HG03342 (cell line): Measurements from ENCODE around the gene NDNF.

Experiments used
- ATAC-seq: cut with Tn5 transposase; IDR thresholded peaks from one replicate; pipeline ENCODE4 v1.9.1; 2021; ENCODE audit warnings: mild to moderate bottlenecking, moderate library complexity; ENCODE audit not compliant: unreplicated experiment

NDNF gene, protein sequence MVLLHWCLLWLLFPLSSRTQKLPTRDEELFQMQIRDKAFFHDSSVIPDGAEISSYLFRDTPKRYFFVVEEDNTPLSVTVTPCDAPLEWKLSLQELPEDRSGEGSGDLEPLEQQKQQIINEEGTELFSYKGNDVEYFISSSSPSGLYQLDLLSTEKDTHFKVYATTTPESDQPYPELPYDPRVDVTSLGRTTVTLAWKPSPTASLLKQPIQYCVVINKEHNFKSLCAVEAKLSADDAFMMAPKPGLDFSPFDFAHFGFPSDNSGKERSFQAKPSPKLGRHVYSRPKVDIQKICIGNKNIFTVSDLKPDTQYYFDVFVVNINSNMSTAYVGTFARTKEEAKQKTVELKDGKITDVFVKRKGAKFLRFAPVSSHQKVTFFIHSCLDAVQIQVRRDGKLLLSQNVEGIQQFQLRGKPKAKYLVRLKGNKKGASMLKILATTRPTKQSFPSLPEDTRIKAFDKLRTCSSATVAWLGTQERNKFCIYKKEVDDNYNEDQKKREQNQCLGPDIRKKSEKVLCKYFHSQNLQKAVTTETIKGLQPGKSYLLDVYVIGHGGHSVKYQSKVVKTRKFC

DNA sequence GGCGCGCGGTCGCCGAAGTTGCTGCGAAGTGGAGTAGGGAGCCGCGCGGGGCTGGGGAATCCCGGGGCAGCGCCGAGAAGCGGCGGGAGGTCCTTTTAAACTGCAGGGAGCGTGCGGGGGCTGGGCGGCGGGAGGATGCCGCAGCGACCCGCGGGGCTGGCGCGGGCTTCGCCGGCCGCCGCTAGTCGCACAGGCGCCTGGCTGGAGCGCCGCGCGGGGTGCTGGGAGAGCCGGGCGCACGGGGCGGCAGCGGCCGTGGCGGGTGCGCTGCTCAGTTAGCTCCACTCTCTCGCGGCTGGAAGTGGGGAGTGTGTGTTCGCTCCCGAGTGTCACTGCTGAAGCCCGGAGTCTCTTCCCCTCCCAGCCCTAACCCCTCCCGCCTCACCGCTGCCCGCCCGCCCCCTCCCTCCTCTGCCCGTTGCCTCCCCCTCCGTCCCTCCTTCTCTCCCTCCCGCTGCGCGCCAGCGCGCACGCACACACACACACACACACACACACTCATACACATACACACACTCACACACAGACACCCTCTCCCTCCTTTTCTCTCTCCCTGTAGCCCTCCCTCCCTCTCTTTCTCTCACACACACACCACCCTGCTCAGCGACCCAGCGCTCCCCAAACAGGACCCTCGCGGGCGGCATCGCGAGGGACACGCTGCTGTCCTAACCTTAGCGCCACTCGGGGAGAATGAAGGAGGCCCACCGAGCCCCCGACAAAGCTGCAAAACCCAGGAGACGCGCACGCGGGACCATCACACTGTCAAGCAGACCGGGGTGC, at the start of gene NDNF:
NDNF (minus strand) TSS at position 312 of the 780 bp plus-strand sequence. CDS start 26,698 bp downstream, outside the sequence.
- ATAC-seq = no peak

DNA sequence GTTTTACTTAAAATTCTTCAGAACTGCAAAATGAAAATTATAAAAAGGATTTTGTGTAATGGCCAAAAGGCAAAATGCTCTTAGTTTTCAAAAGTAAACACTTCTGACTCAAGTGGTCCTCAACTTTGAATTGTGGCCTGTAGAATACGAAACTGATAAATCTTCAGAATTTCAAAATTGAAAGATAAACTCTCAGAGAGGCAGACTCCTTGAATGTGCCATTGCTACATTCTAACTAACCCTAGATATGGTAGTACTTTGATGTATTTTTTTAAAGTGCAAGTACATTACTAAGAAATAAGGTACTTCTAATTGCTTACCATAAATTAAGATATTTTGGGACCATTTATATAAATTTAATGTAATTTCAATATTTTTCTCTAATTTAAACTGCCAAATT, 47.4 kb upstream of the NDNF start:
- no peak for ATAC-seq

DNA sequence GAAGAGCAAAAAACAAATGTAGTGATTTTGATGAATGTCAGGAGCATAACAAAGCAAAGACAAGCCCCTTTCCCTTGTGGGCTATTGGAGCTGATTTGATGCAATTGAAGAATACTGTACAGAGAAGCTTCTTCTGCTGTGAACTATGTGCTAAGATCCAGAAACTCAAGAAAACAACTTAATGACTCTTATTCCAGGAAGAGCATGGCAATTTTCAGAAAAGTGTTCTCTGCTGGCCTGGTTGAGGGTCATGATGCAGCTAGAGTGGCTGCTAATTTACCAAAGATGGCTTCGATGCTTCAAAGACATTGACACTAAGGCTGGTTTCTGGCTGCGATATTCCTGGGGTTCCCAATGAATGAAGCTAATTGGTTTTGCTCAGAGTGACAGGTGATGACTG, 46.0 kb upstream of the NDNF start:
- no peak for ATAC-seq

DNA sequence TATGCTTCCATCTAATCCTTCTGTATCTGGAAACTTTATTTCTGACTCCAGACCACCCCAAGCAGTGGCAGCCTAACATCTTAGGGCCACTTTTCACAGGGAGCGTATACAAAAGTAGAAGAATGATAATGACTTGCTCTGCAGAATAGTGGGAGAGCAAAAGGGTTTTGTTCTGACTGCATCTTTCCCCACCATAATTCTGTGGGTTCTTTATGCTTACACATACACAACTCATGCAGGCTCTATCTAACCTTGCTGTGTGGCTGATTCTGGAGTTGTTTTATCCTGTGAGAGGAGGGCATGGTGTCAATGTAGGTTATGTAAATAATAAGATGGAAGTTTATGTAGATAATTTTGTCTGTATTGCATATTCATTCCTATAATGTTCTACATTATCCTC, 42.4 kb upstream of the NDNF start:
- no peak for ATAC-seq

DNA sequence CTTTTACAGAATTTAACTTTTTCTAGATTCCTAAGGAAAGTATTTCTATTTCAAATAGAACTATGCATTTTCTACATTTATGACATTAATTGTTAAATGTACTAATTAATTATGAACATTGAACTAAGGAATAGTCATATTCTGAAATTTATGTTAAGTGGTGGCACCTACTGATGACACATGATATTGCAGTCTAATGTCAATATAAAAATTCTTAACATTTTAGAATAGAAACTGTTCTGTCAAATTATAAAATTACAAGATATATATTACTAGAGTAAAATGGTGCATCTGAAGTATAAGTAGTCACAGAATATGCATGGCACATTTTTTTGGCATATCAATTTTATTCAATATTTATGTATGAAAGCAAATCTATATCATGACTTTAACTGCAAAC, 40.2 kb upstream of the NDNF start:
- no peak for ATAC-seq

DNA sequence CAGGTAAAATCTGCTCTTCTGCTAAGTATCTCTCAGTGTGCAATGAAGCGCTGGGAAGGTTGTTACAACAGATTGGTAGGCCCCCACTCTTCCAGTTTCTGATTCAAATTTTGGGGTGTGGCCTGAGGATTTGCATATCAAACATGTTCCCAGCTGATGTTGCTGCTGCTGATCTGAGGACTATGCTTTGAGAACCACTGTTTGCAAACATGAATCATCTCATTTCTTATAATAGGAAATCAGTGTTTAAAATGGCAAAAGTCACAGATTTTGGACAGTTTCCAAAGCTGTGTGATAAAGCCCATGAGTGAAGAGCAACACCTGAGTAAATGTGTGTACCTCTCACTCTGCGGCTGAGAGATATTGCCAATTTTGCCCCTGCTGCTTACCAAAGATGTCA, 36.2 kb upstream of the NDNF start:
- no peak for ATAC-seq

DNA sequence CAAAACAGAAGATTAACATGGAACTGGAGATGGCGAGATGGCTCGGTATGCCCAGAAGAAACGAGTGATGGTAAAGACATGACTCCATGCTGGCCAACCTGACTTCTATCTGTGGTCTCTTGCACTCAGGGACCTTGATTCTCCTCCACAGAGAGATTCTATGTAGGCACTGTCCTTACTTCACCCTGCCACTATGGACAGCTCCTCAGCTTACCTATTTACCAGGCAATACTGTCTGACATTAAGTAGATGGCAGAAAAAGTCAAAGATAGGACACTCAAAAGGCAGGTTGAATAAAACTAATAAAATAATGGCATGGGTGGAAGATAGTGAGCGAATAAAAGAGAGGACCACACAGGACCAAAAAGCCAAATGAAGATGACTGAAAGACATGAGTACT, 35.2 kb upstream of the NDNF start:
- no peak for ATAC-seq

DNA sequence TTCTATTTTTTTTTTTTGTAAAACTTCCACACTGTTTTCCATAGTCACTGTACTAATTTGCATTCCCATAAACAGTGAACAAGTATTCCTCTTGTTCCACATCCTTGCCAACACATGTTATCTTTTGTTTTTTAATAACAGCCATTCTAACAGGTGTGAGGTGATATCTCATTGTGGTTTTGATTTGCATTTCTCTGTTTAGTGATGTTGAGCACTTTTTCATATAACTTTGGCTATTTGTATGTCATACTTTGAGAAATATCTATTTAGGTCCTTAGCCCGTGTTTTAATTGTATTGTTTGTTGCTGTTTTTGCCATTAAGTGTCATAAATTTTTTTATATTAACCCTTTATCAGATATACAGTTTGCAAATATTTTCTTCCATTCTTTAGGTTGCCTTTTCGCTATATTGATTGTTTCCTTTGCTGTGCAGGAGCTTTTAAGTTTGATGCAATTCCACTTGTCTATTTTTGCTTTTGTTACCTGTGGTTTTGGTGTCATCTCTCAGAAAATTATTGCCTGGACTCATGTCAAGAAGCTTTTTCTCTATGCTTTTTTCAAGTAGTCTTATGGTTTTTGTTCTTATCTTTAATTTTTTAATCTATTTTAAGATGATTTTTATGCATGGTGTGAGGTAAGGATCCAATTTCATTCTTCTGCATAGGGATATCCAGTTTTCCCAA, 27.9 kb upstream of the NDNF start:
- peak; percentile 51 for ATAC-seq

DNA sequence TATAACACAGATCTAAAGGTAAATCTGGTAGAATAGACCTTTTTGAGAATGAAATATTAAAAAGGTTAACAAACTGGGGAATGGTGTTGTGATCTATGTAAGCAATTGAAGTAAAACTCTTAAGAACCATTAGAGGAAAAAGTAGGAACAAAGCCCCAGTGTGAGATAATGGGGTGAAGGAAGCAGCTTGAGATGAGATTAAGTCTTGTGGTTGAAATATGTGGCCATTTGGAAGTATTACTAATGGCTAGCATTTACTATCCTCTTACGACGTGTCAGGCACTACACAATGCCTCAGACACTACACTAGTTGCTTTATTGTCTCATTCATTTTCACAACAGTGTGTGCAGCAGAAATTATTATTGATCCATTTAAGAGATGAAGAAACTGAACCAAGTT, 25.9 kb upstream of the NDNF start:
- ATAC-seq = no peak

DNA sequence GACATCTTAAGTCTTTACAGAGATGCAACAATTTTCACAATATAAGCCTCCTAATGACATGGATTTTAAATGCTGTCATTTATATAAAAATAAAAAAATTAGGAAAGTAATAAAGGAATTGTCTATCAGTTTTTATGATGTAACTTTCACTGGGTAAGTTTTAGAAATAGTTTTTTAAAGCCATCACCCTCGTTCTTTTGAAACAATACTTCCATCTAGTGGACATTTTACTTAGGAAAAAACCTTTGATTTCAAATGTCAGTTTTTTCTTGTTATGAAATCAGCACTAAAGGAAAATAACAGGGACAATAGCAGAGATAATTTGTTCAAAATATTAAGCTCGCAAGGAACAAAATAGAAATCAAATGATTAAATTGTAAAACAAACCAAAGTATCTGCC, 24.3 kb upstream of the NDNF start:
- ATAC-seq = no peak

DNA sequence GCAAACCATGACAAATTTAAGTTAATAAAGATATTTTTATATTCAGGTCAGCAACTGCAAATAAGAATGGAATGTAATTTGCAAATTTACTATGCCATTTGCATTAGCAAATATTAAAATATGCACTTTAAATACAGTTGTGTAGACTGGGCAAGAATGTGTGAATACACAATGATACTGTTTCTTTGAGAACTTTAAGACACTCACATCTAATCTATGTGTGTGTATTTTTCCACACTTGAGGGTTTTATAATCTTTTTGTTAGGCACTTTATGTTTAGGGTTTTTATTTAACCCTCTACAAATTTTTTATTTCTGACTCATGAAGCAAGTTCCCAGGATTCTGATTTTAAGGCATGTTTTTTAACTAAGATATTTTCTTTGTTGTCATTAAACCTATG, 23.9 kb upstream of the NDNF start:
- ATAC-seq = no peak

DNA sequence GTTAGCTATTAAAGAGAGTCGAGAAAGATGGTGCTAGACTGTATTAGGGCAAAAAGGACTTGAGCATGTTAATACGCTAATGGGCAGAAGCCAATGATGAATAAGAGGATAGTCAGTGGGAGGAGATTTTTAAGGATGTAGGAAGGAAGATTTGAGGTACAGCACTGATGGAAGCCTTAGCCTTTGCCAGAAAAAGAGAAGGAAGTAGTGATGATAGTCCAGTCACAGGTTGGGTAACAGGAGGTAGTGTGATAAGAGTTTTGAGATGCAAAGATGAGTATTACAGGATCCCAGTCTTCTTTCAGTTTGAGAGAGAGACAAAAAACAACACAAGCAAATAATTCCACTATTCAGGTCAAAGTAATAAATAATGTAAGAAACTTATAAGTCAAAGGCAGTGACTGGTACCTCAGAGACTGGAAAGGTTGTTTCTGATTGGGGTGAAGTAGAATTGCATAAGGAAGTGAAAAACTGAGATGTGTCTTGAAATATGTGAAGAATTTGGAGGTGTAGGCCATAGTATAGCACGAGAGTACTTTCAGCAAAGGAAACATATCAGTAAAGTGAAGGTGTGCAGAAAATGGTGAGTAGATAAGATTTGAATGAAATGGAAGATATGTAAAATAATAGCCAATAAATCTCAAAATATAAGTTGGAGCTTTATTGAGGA, 22.1 kb upstream of the NDNF start:
- ATAC-seq = no peak

DNA sequence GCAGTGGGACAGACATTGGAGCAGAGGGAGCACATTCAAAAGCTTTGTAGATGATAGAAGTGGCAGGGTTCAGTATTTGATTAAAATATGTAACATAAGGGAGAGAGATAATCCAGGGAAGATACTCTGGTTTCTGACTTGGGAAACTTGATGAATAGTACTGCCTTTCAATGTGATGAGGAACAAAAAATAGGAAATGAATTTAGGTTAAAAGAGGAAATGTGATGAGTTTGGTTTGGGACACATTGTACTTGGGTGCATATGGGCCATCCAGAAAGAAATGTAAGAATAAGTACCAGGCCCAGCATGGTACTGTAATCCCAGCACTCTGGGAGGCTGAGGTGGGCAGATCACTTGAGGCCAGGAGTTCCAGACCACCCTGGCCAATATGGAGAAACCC, 20.9 kb upstream of the NDNF start:
- ATAC-seq = no peak

DNA sequence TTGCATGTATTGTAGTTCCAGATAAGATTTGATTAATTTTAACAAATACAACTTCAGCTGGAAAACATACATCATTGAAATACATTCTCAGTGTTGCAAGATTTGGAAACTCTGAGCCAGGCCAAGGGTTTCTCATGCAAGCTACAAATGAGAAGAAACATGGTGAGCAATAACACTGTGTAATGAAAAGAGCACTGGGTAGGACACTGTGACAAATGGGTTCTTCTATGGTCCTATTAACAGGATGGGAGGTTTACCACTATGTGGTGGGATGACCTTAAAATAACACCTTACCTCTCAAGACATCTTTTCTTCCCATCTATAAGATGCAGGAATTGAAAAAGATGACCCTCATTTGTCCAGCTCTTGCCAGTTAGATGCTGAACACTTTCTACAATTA, 19.6 kb upstream of the NDNF start:
- ATAC-seq = no peak

DNA sequence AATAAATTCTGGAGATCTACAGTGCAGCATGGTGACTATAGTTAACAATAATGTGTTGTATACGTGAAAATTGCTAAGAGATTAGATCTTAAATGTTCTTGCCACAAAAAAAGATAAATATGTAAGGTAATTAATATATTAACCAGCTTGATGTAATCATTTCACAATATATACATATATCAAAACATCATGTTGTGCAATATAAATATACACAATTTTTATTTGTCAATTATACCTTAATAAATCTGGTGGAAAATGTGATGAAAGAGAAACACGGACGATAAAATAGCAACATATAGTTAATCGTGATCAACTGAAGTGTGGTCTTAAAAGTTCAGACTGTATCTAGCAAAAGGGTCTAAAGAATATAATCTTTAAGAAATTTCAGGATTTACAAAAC, 16.5 kb upstream of the NDNF start:
- ATAC-seq = no peak

DNA sequence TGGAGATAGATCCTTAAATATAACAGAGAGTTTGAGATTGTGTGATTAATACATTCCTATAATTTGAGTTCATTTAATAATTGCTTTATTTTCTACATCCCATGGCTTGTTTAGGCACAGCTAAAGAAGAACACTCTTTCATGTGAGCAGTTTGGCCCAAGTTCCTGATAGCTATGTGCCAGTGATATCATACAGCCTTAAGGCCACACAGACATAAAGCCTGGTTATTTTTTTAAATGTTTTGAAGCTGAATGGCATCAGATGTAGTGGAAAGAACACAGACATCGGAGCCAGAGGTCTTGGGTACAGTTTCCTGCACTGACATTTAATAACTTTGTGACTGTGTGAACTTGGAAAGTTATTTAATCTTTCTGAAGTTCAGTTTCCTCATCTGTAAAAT, 7.0 kb upstream of the NDNF start:
- ATAC-seq = no peak

DNA sequence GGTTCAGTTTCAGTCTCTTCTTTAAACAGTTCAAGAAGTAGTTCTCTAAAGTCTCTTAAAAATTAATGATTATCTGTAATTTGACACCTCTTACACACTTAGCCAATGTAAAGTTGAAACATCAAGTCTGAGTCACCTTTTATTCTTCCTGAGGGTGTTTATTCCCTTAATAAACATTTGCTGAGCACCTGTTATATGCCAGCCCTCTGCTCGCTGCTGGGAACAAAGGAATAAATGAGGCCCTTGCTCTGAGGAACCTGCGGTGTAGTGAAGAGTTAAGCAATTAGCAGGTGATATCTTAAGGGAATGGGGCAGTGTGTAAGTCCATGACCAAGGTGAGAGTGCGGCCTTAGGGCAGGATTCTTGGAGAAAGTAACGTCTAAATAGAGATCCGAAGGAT, 5.2 kb upstream of the NDNF start:
- no peak for ATAC-seq

DNA sequence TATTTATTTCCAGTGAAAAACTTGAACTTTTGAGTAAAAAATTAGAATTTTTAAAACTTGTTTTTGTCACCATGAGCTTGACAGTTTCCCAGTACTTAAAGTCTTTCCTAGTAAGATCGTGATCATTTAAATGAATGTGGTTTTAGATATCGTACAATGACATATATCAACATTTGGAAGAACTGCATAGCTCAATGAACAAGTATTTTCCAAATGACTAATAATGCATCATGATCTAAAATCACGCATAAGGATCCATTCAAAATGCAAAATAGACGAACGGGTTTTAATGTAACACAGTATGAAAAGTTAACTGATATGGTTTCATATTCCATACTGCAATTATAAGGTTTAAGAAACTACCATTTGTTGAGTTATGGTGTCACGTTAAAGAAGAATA, 4.1 kb upstream of the NDNF start:
- no peak for ATAC-seq

DNA sequence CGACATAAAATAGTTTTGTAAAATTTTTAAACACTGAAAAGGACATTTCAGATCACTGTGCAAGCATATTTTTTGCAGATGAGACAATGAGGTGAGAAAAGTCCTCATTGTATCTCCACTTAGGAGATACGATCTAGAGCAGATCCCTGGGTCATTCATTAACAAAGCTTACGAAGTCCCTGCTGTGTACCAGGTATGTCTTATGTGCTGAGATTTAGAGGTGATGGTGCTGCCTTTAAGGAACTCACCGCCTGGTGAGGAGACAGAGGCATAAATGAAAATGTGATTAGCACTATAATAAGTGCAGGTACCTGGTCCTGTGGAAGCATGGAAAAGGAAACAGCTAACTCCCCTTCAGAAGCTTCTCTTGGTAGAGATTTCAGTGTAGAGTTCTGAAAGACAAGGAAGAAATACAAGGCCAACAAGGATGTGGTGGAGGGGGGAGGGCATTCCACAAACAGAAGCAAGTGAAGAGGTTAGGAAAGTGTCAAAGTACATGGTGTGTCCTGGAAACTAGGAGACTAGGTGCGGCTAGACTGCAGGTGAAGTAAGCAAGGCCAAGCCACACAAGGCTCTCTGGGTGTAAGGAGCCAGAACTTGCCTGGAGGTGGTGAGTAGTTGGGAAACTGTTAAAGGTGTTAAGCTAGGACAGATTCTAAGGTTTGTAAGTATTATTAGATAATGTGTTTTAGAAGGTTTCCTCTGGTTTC, 1.5 kb upstream of the NDNF start:
- no peak for ATAC-seq

DNA sequence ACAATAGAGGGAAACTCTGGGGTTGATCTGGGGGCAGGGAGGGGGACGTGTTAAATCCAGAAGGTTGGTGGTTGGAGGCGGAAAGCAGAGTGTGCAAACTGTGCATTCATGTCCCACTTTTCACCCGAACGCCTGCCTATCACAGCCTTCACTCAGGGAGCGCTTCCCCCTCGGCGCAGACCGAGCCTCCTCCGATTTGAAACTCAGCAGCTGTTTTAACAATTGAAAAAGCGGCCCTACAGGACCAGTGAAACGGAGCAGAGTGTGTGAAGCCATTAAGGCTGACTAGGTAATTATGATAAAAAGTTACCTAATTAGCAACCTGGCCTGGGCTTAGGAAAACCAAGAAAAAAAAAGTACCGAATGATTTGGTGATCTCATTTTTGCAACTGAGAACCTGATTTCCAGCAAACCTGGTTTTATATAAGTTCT, 685 bp upstream of the NDNF start:
- no peak for ATAC-seq
